IMR-90 (cell line): ENCODE results near the gene PLXNA3. TPM values are rescaled to one million over a fixed set of nuclear protein-coding genes. Genes with fewer than 3 reads are reported as not detected.

Experiments
- ATAC-seq: fragments of 200-7000 bp; cut with Tn5 transposase; 2 replicates; pipeline ENCODE4 v1.9.1; 2020; ENCODE audit warnings: low read depth, mild to moderate bottlenecking, moderate library complexity
- BruUV-seq: library from RNA; stranded (reverse); fragments of 400-500 nt; replicated peaks from 2 replicates; lab custom pipeline; 2021; lab: Mats Ljungman, UMichigan
- CTCF ChIA-PET: fragments of 300-600 bp; formaldehyde crosslinking; extraction: SDS; loops from one replicate; lab custom pipeline; 2021; ENCODE audit warnings: antibody characterized with exemption; lab: Yijun Ruan, JAX
- POLR2A ChIA-PET: fragments of 300-600 bp; sonication (Branson Sonifier 250); formaldehyde crosslinking; loops from one replicate; lab custom pipeline; 2022; ENCODE audit warnings: antibody characterized with exemption; ENCODE audit not compliant: unreplicated experiment; lab: Charles Lee
- DNase-seq: peaks from one replicate; pipeline ENCODE4 v3.0.0; 2013
- H2AFZ ChIP-seq: replicated peaks from 2 replicates; pipeline ENCODE3; 2013; ENCODE audit warnings: low read length, mild to moderate bottlenecking; ENCODE audit not compliant: poor library complexity
- H2AK5ac ChIP-seq: 2 replicates; pipeline ENCODE4 v1.6.1; 2013; ENCODE audit warnings: low read depth, low read length, inconsistent platforms
- H2AK9ac ChIP-seq: replicated peaks from 2 replicates; pipeline ENCODE3; 2013; ENCODE audit warnings: mild to moderate bottlenecking, low read depth, low read length, moderate library complexity; ENCODE audit not compliant: poor library complexity
- H2BK120ac ChIP-seq: 2 replicates; pipeline ENCODE4 v1.6.1; 2013; ENCODE audit warnings: low read depth, low read length, inconsistent platforms
- H2BK15ac ChIP-seq: 3 replicates; pipeline ENCODE4 v1.6.1; 2013; ENCODE audit warnings: low read depth, low read length, inconsistent platforms
- H2BK20ac ChIP-seq: 2 replicates; pipeline ENCODE4 v1.6.1; 2013; ENCODE audit warnings: low read depth, mild to moderate bottlenecking, inconsistent platforms, low read length, moderate library complexity
- H2BK5ac ChIP-seq: 2 replicates; pipeline ENCODE4 v1.6.1; 2013; ENCODE audit warnings: mild to moderate bottlenecking, low read depth, low read length, inconsistent platforms; ENCODE audit not compliant: poor library complexity, severe bottlenecking
- H3K14ac ChIP-seq: replicated peaks from 2 replicates; pipeline ENCODE4 v1.6.1; 2013; ENCODE audit warnings: low read depth, low read length, inconsistent platforms
- H3K18ac ChIP-seq: 2 replicates; pipeline ENCODE4 v1.6.1; 2013; ENCODE audit warnings: low read depth, low read length, control low read depth
- H3K23ac ChIP-seq: 2 replicates; pipeline ENCODE4 v1.6.1; 2013; ENCODE audit warnings: low read depth, low read length, inconsistent platforms
- H3K27ac ChIP-seq: 2 replicates; pipeline ENCODE4 v1.5.1; 2013; ENCODE audit warnings: mild to moderate bottlenecking, control low read depth, low read length; ENCODE audit not compliant: insufficient read depth
- H3K27me3 ChIP-seq: 2 replicates; pipeline ENCODE4 v1.6.1; 2013; ENCODE audit warnings: low read length; ENCODE audit not compliant: control insufficient read depth, insufficient read depth
- H3K36me3 ChIP-seq: 2 replicates; pipeline ENCODE4 v1.6.1; 2013; ENCODE audit warnings: low read length, mixed read lengths; ENCODE audit not compliant: control insufficient read depth, insufficient read depth
- H3K4ac ChIP-seq: 2 replicates; pipeline ENCODE4 v1.6.1; 2013; ENCODE audit warnings: low read depth, low read length, inconsistent platforms
- H3K4me1 ChIP-seq: 2 replicates; pipeline ENCODE4 v1.6.1; 2013; ENCODE audit warnings: low read length, mixed read lengths; ENCODE audit not compliant: control insufficient read depth, insufficient read depth
- H3K4me2 ChIP-seq: 2 replicates; pipeline ENCODE4 v1.6.1; 2013; ENCODE audit warnings: low read depth, mild to moderate bottlenecking, control low read depth, low read length, moderate library complexity
- H3K4me3 ChIP-seq: 2 replicates; pipeline ENCODE4 v1.5.1; 2013; ENCODE audit warnings: low read depth, mild to moderate bottlenecking, control low read depth, low read length, moderate library complexity; ENCODE audit not compliant: insufficient read depth
- H3K56ac ChIP-seq: 2 replicates; pipeline ENCODE4 v1.6.1; 2013; ENCODE audit warnings: low read length, inconsistent platforms; ENCODE audit not compliant: insufficient read depth; ENCODE audit errors: extremely low read depth
- H3K79me1 ChIP-seq, 2 experiments: 2 replicates each; pipeline ENCODE4 v1.6.1; 2013; ENCODE audit warnings: low read length in 2 of 2, inconsistent platforms in 1 of 2, low read depth in 1 of 2
- H3K9ac ChIP-seq: 2 replicates; pipeline ENCODE4 v1.6.1; 2013; ENCODE audit warnings: low read depth, low read length, control low read depth
- H3K9me1 ChIP-seq: 2 replicates; pipeline ENCODE4 v1.6.1; 2013; ENCODE audit warnings: low read length, inconsistent platforms; ENCODE audit not compliant: insufficient read depth
- H3K9me3 ChIP-seq: 2 replicates; pipeline ENCODE4 v1.6.1; 2013; ENCODE audit warnings: low read length; ENCODE audit not compliant: control insufficient read depth, insufficient read depth
- H4K20me1 ChIP-seq: 2 replicates; pipeline ENCODE4 v1.6.1; 2013; ENCODE audit warnings: low read length, inconsistent platforms; ENCODE audit not compliant: insufficient read depth
- H4K5ac ChIP-seq: 2 replicates; pipeline ENCODE4 v1.6.1; 2013; ENCODE audit warnings: mild to moderate bottlenecking, low read depth, low read length, control low read depth
- H4K8ac ChIP-seq, 2 experiments: 2 replicates each; pipeline ENCODE4 v1.6.1; 2013; ENCODE audit warnings: low read depth in 2 of 2, low read length in 2 of 2, control low read depth in 1 of 2, inconsistent platforms in 1 of 2
- H4K91ac ChIP-seq: 2 replicates; pipeline ENCODE4 v1.6.1; 2013; ENCODE audit warnings: low read depth, low read length, inconsistent platforms; ENCODE audit not compliant: insufficient read depth
- BHLHE40 ChIP-seq: fragments of 150-350 bp; IDR thresholded peaks from 2 replicates; pipeline ENCODE4 v1.6.1; 2016; ENCODE audit warnings: mild to moderate bottlenecking, low read depth, low read length
- CEBPB ChIP-seq: IDR thresholded peaks from 2 replicates; pipeline ENCODE4 v1.6.1; 2012; ENCODE audit warnings: low read depth, low read length, improper control_type of control experiment
- CHD1 ChIP-seq: IDR thresholded peaks from 2 replicates; pipeline ENCODE4 v1.6.1; 2012; ENCODE audit warnings: low read depth, low read length, improper control_type of control experiment
- MAFK ChIP-seq: IDR thresholded peaks from 2 replicates; pipeline ENCODE4 v1.6.1; 2012; ENCODE audit warnings: low read depth, low read length, improper control_type of control experiment
- MAZ ChIP-seq: IDR thresholded peaks from 2 replicates; pipeline ENCODE4 v1.6.1; 2012; ENCODE audit warnings: low read depth, mild to moderate bottlenecking, low read length, improper control_type of control experiment, moderate library complexity, borderline replicate concordance
- MXI1 ChIP-seq: IDR thresholded peaks from 2 replicates; pipeline ENCODE4 v1.6.1; 2012; ENCODE audit warnings: low read depth, mild to moderate bottlenecking, low read length, moderate library complexity, borderline replicate concordance
- NFE2L2 ChIP-seq: fragments of 150-350 bp; IDR thresholded peaks from 2 replicates; pipeline ENCODE4 v1.6.1; 2016; ENCODE audit warnings: low read depth, mild to moderate bottlenecking, low read length
- POLR2A ChIP-seq: IDR thresholded peaks from 2 replicates; pipeline ENCODE4 v1.6.1; 2012; ENCODE audit warnings: mild to moderate bottlenecking, low read depth, low read length
- RAD21 ChIP-seq: IDR thresholded peaks from 2 replicates; pipeline ENCODE4 v1.6.1; 2012; ENCODE audit warnings: low read length, improper control_type of control experiment
- RCOR1 ChIP-seq: IDR thresholded peaks from 2 replicates; pipeline ENCODE4 v1.6.1; 2012; ENCODE audit warnings: mild to moderate bottlenecking, low read length, improper control_type of control experiment; ENCODE audit not compliant: insufficient replicate concordance
- SMC3 ChIP-seq: fragments of 150-350 bp; IDR thresholded peaks from 2 replicates; pipeline ENCODE4 v1.6.1; 2016; ENCODE audit warnings: low read depth, mild to moderate bottlenecking, antibody characterized with exemption, low read length, moderate library complexity
- WGBS, 2 experiments: methylation state at CpG; one replicate each; pipeline versions ENCODE4 v1.1.5 to v1.1.7; 2013; ENCODE audit warnings: missing lambda C conversion rate in 2 of 2; ENCODE audit not compliant: insufficient read length in 1 of 2; ENCODE audit errors: extremely low coverage in 2 of 2; 5-methylcytosine and 5-hydroxymethylcytosine counted together
- dilution Hi-C: fragments of 300-500 bp; cut with HindIII; formaldehyde crosslinking; loops from one replicate; pipeline ENCODE4 v1.14.3; 2018; ENCODE audit warnings: low sequenced_read_pairs; ENCODE audit not compliant: unreplicated experiment
- in situ Hi-C: fragments of 300-500 bp; cut with MboI; formaldehyde crosslinking; loops from 3 replicates; pipeline ENCODE4 v1.14.3; 2019; ENCODE audit warnings: low sequenced_read_pairs, inconsistent platforms, mixed read lengths
- intact Hi-C: fragments of 100-400 bp; cut with micrococcal nuclease; formaldehyde crosslinking; loops from 2 replicates; pipeline ENCODE4 v1.10.0; 2022
- polyA plus RNA-seq, 3 experiments: library from polyadenylated mRNA; depleted of rRNA; stranded (reverse); fragments of >200 nt; gene quantifications; 2 replicates each; pipeline ENCODE4 v1.2.3, GENCODE V29; 2012; ENCODE audit warnings: low replicate concordance in 1 of 3
- total RNA-seq: library from RNA; depleted of rRNA; stranded (reverse); fragments of >200 nt; gene quantifications from 2 replicates; pipeline ENCODE4 v1.2.3, GENCODE V29; 2012
- TF ChIP-seq, protein P1 (sequence below): fragments of 150-350 bp; IDR thresholded peaks from 2 replicates; pipeline ENCODE4 v1.6.1; 2017; ENCODE audit warnings: mild to moderate bottlenecking, antibody characterized with exemption, low read length, low read depth
- TF ChIP-seq, protein P2 (sequence below): fragments of 150-350 bp; IDR thresholded peaks from 2 replicates; pipeline ENCODE4 v1.6.1; 2016; ENCODE audit warnings: low read depth, mild to moderate bottlenecking, low read length, moderate library complexity, borderline replicate concordance
- TF ChIP-seq, protein P3 (sequence below): conservative IDR thresholded peaks from 2 replicates; pipeline ENCODE4 v1.5.1; 2012; ENCODE audit warnings: mild to moderate bottlenecking, low read depth, low read length, improper control_type of control experiment

Gene PLXNA3
- total and polyA plus RNA-seq, 2 of the 4 experiments (the other 2 are of a cell fraction): 4.3 to 111 TPM

DNA sequence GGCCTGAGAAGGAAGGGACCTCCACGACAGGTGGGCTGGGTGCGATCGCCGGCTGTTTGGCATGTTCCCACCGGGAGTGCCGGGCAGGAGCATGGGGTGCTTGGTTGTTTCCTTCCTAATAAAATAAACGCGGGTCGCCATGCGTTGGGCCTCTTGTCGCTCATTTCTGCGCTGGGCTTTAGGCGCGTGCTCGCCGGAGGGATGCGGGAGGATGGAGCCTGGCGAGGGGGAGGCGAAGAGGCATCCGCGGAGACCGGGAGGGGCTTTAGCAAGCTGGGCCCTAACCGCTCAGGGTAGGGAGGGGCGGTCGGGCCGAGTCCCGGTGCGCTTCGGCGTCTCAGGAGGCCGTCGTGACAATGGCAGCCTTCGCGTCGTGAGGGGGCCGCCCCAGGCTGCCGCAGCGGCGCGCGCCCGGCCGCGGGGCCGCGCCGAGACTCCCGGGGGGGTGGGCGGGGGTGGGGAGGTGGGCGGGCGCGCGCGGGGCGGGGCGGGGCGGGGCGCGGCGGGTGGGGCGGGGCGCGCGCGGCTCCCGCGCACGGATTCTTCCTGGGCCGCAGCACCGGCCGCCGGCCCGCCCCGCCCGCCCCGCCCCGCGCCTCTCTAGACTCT lies 21.6 kb upstream of the PLXNA3 start:
- H3K14ac ChIP-seq: peak overlapping the region; percentile 71; the same call in 1 of the 2 replicates
- ChIA-PET POLR2A (no interaction called here), CTCF (no interaction called here)
- H3K27me3 ChIP-seq: no peaks in the 10 kb centered on the region
- H2BK15ac ChIP-seq: no peak overlapping the region
- peak overlapping the region; percentile 100 for H2BK5ac ChIP-seq
- peak overlapping the region; percentile 12; the same call in 1 of the 2 replicates for H4K5ac ChIP-seq
- peak overlapping the region; percentile 60 to 70; a peak in 2 of 4 replicates for H4K8ac ChIP-seq
- H2BK120ac ChIP-seq: no peak overlapping the region
- 63% methylated on average over 12 of the region's 78 CpGs; no CpG with 5 or more reads in 1 of the 2 experiments for WGBS, 2 experiments
- DNase-seq (no peak), ATAC-seq (peak; percentile 73)
- no peak overlapping the region for H2BK20ac ChIP-seq
- peak overlapping the region; percentile 89 for H2AFZ ChIP-seq
- peak overlapping the region; percentile 78; the same call in 1 of the 2 replicates for H3K23ac ChIP-seq
- no peaks in the 10 kb centered on the region for H3K9me3 ChIP-seq
- in situ Hi-C loops (no loop called here), dilution Hi-C loops (no loop called here), intact Hi-C loops (no loop called here)
- no peaks in the 10 kb centered on the region for H3K9me1 ChIP-seq
- peak overlapping the region; percentile 86 for H3K4me2 ChIP-seq
- peaks cover 3% of the 10 kb centered on the region for H3K4me1 ChIP-seq
- no TSS peak for BruUV-seq
- peak overlapping the region; percentile 67 for H2AK5ac ChIP-seq
- H3K4me3 ChIP-seq: peak overlapping the region; percentile 98
- peaks cover 0 to 14% of the 10 kb centered on the region in 2 experiments; a peak in 1 of 4 replicates for H3K79me1 ChIP-seq
- peaks cover 14% of the 10 kb centered on the region for H4K20me1 ChIP-seq
- H3K18ac ChIP-seq: no peak overlapping the region
- H3K36me3 ChIP-seq: peaks cover 46% of the 10 kb centered on the region
- H3K27ac ChIP-seq: peak overlapping the region; percentile 95
- H3K56ac ChIP-seq: no peak overlapping the region
- H3K9ac ChIP-seq: peak overlapping the region; percentile 87
- H3K4ac ChIP-seq: peak overlapping the region; percentile 77
- peak overlapping the region; percentile 94 for H2AK9ac ChIP-seq
- H4K91ac ChIP-seq: no peak overlapping the region
- TF ChIP-seq, protein P1, sequence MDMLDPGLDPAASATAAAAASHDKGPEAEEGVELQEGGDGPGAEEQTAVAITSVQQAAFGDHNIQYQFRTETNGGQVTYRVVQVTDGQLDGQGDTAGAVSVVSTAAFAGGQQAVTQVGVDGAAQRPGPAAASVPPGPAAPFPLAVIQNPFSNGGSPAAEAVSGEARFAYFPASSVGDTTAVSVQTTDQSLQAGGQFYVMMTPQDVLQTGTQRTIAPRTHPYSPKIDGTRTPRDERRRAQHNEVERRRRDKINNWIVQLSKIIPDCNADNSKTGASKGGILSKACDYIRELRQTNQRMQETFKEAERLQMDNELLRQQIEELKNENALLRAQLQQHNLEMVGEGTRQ: no peak
- TF ChIP-seq NFE2L2 (no peak), BHLHE40 (no peak), MAFK (no peak), SMC3 (no peak), MXI1 (no peak), RAD21 (no peak), CHD1 (no peak), POLR2A (no peak), RCOR1 (no peak), CEBPB (no peak), MAZ (no peak)
- TF ChIP-seq, protein P2, sequence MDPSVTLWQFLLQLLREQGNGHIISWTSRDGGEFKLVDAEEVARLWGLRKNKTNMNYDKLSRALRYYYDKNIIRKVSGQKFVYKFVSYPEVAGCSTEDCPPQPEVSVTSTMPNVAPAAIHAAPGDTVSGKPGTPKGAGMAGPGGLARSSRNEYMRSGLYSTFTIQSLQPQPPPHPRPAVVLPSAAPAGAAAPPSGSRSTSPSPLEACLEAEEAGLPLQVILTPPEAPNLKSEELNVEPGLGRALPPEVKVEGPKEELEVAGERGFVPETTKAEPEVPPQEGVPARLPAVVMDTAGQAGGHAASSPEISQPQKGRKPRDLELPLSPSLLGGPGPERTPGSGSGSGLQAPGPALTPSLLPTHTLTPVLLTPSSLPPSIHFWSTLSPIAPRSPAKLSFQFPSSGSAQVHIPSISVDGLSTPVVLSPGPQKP: no peak
- TF ChIP-seq, protein P3, sequence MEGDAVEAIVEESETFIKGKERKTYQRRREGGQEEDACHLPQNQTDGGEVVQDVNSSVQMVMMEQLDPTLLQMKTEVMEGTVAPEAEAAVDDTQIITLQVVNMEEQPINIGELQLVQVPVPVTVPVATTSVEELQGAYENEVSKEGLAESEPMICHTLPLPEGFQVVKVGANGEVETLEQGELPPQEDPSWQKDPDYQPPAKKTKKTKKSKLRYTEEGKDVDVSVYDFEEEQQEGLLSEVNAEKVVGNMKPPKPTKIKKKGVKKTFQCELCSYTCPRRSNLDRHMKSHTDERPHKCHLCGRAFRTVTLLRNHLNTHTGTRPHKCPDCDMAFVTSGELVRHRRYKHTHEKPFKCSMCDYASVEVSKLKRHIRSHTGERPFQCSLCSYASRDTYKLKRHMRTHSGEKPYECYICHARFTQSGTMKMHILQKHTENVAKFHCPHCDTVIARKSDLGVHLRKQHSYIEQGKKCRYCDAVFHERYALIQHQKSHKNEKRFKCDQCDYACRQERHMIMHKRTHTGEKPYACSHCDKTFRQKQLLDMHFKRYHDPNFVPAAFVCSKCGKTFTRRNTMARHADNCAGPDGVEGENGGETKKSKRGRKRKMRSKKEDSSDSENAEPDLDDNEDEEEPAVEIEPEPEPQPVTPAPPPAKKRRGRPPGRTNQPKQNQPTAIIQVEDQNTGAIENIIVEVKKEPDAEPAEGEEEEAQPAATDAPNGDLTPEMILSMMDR: no peak
